ENCODE data around the gene USP54.

GRCh38 chr10:73554721-73555120 is 36.4 kb downstream of the USP54 start:
- no peak for TF ChIP-seq GATA2 (IDR thresholded peaks at IDR 0.05; ENCODE audit: low read depth, low read length)
- no peak for TF ChIP-seq GATA3 (IDR thresholded peaks at IDR 0.05; ENCODE audit: low read depth, low read length)
